Esophagus muscularis mucosa (tissue), 4 donors: ENCODE data around the gene IDH3A. TPM values are rescaled to one million over a fixed set of nuclear protein-coding genes. Genes with fewer than 3 reads are reported as not detected.
A peak's percentile ranks its signal among the peaks of the same experiment; 100 is the strongest.

Experiments
- DNase-seq: peaks from one replicate; pipeline ENCODE4 v3.0.0-alpha.2; 2017; ENCODE audit errors: extremely low spot score
- H3K27ac ChIP-seq, 4 donors: fragments of 200-600 bp; sonication (generic); replicated peaks in 1 of 4; 1 replicate in 3 of 4; 2 replicates in 1 of 4; pipeline ENCODE4 v1.5.1; 2016 to 2019; ENCODE audit warnings: mild to moderate bottlenecking in 1 of 4
- H3K27me3 ChIP-seq, 4 donors: fragments of 200-600 bp; sonication (generic); one replicate each; pipeline versions ENCODE4 v1.5.1 to v1.6.0; 2016 to 2019
- H3K36me3 ChIP-seq, 4 donors: fragments of 200-600 bp; sonication (generic); one replicate each; pipeline ENCODE4 v1.5.1; 2016 to 2019
- H3K4me1 ChIP-seq, 4 donors: fragments of 200-600 bp; sonication (generic); one replicate each; pipeline ENCODE4 v1.5.1; 2016 to 2019
- H3K4me3 ChIP-seq, 4 donors: fragments of 200-600 bp; sonication (generic); 1 replicate in 2 of 4; 2 replicates in 2 of 4; pipeline ENCODE4 v1.5.1; 2016 to 2019; ENCODE audit warnings: mild to moderate bottlenecking in 4 of 4, moderate library complexity in 1 of 4
- H3K9me3 ChIP-seq, 4 donors: fragments of 200-600 bp; sonication (generic); 1 replicate in 3 of 4; 2 replicates in 1 of 4; pipeline ENCODE4 v1.5.1; 2016 to 2019
- EP300 ChIP-seq: sonication (generic); formaldehyde crosslinking; IDR thresholded peaks from one replicate; pipeline ENCODE4 v1.6.1; 2017; ENCODE audit warnings: antibody characterized with exemption
- POLR2A ChIP-seq: fragments of 450-650 bp; IDR thresholded peaks from one replicate; pipeline ENCODE4 v1.6.1; 2017; ENCODE audit warnings: antibody characterized with exemption, moderate library complexity, mild to moderate bottlenecking, low read depth
- POLR2AphosphoS5 ChIP-seq, 2 donors: sonication (generic); formaldehyde crosslinking; IDR thresholded peaks; one replicate each; pipeline ENCODE4 v1.6.1; 2017; ENCODE audit warnings: antibody characterized with exemption in 2 of 2
- WGBS: methylation state at CpG from one replicate; pipeline ENCODE4 v1.1.5; 2018; 5-methylcytosine and 5-hydroxymethylcytosine counted together
- intact Hi-C: fragments of 100-400 bp; cut with DNase I; formaldehyde crosslinking; loops from one replicate; pipeline ENCODE4 v1.15.1; 2023
- total RNA-seq, 4 donors: library from RNA; depleted of rRNA; stranded (reverse); fragments of >200 nt; gene quantifications; one replicate each; pipeline versions ENCODE4 v1.1.0 to v1.2.1, GENCODE V29; 2016
- TF ChIP-seq, protein P1 (sequence below), 3 experiments: fragments of 200-600 bp in 2 of 3; fragments of 450-650 bp in 1 of 3; sonication (generic) in 2 of 3; IDR thresholded peaks; one replicate each; pipeline ENCODE4 v1.5.1; 2017 to 2019; ENCODE audit warnings: antibody characterized with exemption in 3 of 3, mild to moderate bottlenecking in 2 of 3, moderate library complexity in 1 of 3

IDH3A gene
- total RNA-seq, 4 donors from 2014 or later = 59.4 to 122 (median 78.1) TPM

DNA sequence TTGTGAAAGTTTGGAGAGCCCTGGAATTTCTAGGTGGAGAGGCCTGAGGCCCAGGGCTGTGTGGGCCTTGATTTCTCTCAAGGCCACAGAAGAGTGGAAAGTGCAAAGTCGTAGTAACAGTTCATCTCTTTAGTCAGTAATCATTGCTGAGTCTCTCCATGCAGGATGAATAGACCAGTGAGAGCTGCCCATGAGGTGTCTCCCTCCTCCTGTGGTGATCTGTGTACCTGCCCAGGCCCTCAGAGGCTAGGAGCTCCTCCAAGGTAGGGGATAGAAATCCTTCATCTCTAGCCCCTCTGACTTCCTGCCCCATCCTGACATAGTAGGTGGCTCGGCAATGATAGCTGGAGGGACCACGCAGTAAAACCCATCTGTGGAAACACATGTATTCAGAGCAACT lies 6.8 kb upstream of the IDH3A start:
- Histone ChIP-seq H3K9me3 (no peaks in the 10 kb centered on the region), H3K27me3 (no peaks in the 10 kb centered on the region), H3K36me3 (no peaks in the 10 kb centered on the region), H3K4me3 (no peak overlapping the region), H3K4me1 (peaks cover 0 to under 1% (median 0%) of the 10 kb centered on the region in 4 donors), H3K27ac (no peak overlapping the region)
- intact Hi-C loops = no loop called here
- TF ChIP-seq, protein P1, sequence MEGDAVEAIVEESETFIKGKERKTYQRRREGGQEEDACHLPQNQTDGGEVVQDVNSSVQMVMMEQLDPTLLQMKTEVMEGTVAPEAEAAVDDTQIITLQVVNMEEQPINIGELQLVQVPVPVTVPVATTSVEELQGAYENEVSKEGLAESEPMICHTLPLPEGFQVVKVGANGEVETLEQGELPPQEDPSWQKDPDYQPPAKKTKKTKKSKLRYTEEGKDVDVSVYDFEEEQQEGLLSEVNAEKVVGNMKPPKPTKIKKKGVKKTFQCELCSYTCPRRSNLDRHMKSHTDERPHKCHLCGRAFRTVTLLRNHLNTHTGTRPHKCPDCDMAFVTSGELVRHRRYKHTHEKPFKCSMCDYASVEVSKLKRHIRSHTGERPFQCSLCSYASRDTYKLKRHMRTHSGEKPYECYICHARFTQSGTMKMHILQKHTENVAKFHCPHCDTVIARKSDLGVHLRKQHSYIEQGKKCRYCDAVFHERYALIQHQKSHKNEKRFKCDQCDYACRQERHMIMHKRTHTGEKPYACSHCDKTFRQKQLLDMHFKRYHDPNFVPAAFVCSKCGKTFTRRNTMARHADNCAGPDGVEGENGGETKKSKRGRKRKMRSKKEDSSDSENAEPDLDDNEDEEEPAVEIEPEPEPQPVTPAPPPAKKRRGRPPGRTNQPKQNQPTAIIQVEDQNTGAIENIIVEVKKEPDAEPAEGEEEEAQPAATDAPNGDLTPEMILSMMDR (IDR thresholded peaks at IDR 0.05) = no peak
- TF ChIP-seq POLR2AphosphoS5 (IDR thresholded peaks at IDR 0.05) (no peak), EP300 (no peak), POLR2A (no peak)
- WGBS = 92% methylated on average over 1 of the region's 3 CpGs
- DNase-seq = no peak

DNA sequence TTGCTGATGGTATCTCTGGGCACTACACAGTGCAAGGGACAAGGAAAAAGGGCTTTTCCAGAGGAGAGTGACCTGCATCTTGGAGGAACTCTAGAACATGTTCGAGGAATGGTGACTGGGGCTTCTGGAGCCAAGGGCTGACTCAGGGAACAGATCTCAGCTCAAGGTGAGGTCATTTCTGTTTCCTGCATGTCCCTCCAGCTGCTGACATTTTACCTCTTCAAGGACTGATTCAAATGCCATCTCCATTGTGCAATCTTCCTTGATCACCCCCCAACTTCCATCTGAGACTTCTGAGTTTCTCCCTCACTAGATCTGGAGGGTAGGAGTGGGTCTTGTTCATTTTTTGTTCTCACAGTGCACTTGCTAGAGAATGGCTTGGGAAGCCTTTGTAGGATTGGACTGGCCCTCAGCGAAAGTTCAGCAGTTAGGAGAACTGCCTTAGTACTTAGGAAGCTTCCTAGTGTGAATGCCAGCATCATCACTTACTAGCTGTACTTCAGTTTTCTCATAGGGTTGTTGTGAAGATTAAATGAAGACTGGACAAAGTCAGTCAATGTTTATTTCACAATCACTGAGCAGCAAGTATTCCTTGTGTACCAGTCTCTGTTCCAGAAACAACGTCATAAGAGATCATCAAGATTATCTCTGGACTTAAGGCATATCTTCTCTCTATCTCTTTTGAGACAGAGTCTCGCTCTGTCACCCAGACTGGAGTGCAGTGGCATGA lies 2.6 kb upstream of the IDH3A start:
- 91% methylated on average over 4 of the region's 4 CpGs for WGBS
- peaks cover 22 to 34% (median 25%) of the 10 kb centered on the region in 4 donors for H3K4me1 ChIP-seq
- no peak overlapping the region for H3K4me3 ChIP-seq
- no peaks in the 10 kb centered on the region for H3K27me3 ChIP-seq
- H3K36me3 ChIP-seq = no peaks in the 10 kb centered on the region
- H3K9me3 ChIP-seq = no peaks in the 10 kb centered on the region
- H3K27ac ChIP-seq = no peak overlapping the region
- intact Hi-C loops = no loop called here
- TF ChIP-seq EP300 = no peak
- no peak for TF ChIP-seq POLR2A
- TF ChIP-seq, protein P1 (IDR thresholded peaks at IDR 0.05) = no peak
- no peak for TF ChIP-seq POLR2AphosphoS5 (IDR thresholded peaks at IDR 0.05)
- DNase-seq = no peak

DNA sequence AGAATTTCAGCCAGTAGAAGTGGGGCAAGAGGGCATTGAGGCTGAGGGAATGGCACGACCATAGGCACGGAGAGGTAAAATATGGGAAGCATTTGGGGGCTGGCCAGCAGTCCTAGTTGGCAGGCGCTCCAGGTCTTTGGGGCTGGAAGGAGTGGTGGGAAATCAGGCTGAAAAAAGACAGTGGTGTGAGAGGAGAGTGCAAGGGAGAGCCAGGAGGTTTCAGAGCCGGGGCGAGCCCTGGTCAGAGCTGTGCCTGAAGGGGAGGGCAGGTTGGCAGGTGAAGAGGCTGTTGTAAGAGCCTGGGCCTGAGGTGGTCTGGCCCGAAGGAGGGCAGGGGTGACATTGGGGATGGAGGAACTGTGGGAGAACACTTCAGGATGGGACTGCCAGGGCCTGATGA lies 1.6 kb upstream of the IDH3A start:
- WGBS = 76% methylated on average over 6 of the region's 6 CpGs
- intact Hi-C loops = no loop called here
- TF ChIP-seq POLR2AphosphoS5 (IDR thresholded peaks at IDR 0.05) (no peak), EP300 (no peak), POLR2A (no peak)
- TF ChIP-seq, protein P1 (IDR thresholded peaks at IDR 0.05) = no peak
- Histone ChIP-seq H3K27ac (no peak overlapping the region), H3K9me3 (no peaks in the 10 kb centered on the region), H3K4me3 (no peak overlapping the region), H3K4me1 (peaks cover 22 to 34% (median 27%) of the 10 kb centered on the region in 4 donors), H3K36me3 (no peaks in the 10 kb centered on the region), H3K27me3 (no peaks in the 10 kb centered on the region)
- DNase-seq = no peak

DNA sequence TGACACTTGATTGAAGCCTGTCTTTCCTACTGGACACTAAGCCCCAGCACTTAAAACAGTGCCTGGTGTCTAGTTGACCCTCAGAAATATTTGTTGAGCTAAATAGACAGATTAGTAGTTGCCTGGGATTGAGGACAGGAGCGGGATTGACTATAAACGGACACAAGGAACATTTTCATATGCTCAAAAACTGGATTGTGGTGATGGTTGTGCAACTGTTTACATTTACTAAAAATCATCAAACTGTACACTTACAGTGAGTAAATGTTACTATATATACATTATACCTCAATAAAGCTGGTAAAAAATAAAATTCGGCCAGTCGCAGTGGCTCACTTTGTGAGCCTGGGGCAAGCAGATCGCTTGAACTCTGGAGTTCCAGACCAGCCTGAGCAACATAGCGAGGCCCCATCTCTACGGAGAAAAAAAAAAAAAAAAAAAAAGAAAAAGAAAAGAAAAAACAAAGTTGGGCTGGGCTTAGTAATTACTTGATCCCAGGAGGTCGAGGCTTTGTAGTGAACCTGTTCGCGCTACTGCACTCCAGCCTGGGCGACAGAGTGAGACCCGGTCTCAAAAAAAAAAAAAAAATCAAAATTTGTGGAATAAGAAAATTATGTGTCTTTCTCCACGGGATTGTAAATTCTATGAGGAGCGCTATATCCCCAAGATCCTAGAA lies 632 bp upstream of the IDH3A start:
- Histone ChIP-seq H3K4me3 (peak overlapping the region; percentile 80 to 98 (median 92)), H3K9me3 (no peaks in the 10 kb centered on the region), H3K4me1 (peaks cover 22 to 34% (median 27%) of the 10 kb centered on the region in 4 donors), H3K27me3 (no peaks in the 10 kb centered on the region), H3K36me3 (peaks cover 0 to 5% (median 0%) of the 10 kb centered on the region in 4 donors), H3K27ac (peak overlapping the region; percentile 88 to 97 (median 93))
- no peak for TF ChIP-seq POLR2AphosphoS5 (IDR thresholded peaks at IDR 0.05)
- TF ChIP-seq EP300 = no peak
- TF ChIP-seq, protein P1 (IDR thresholded peaks at IDR 0.05) = no peak
- TF ChIP-seq POLR2A = no peak
- 17% methylated on average over 14 of the region's 14 CpGs for WGBS
- DNase-seq = no peak
- intact Hi-C loops = no loop called here
